CD4-positive, alpha-beta memory T cell (primary cell): ENCODE results near the gene VILL. TPM values are rescaled to one million over a fixed set of nuclear protein-coding genes. Genes with fewer than 3 reads are reported as not detected.
A peak's percentile ranks its signal among the peaks of the same experiment; 100 is the strongest.

Experiments
- CTCF ChIA-PET: fragments of 350-600 bp; sonication (Branson Sonifier 250); formaldehyde crosslinking; loops from one replicate; lab custom pipeline; 2021; ENCODE audit warnings: inconsistent platforms; ENCODE audit not compliant: partially characterized antibody; lab: Charles Lee
- POLR2A ChIA-PET: fragments of 350-600 bp; sonication (Branson Sonifier 250); formaldehyde crosslinking; loops from one replicate; lab custom pipeline; 2021; ENCODE audit not compliant: partially characterized antibody; lab: Charles Lee
- DNase-seq, 5 donors: peaks; one replicate each; pipeline versions ENCODE4 v3.0.0 to v3.0.0-alpha.2; 2020 to 2022; ENCODE audit warnings: mixed read lengths in 1 of 5
- H3K27ac ChIP-seq: one replicate; pipeline ENCODE4 v1.7.0; 2013; ENCODE audit warnings: low read depth, low read length
- H3K27me3 ChIP-seq: 2 replicates; pipeline ENCODE4 v1.7.0; 2013; ENCODE audit warnings: mild to moderate bottlenecking, low read length, moderate library complexity; ENCODE audit not compliant: insufficient read depth
- H3K36me3 ChIP-seq: 2 replicates; pipeline ENCODE4 v1.7.0; 2013; ENCODE audit warnings: mild to moderate bottlenecking, low read length, moderate library complexity; ENCODE audit not compliant: insufficient read depth
- H3K4me1 ChIP-seq: 2 replicates; pipeline ENCODE4 v1.7.0; 2013; ENCODE audit warnings: mild to moderate bottlenecking, low read length, moderate library complexity; ENCODE audit not compliant: insufficient read depth
- H3K4me3 ChIP-seq, 2 donors: one replicate each; pipeline ENCODE4 v1.7.0; 2013; ENCODE audit warnings: low read length in 2 of 2, mild to moderate bottlenecking in 1 of 2
- H3K9me3 ChIP-seq, 2 donors: one replicate each; pipeline ENCODE4 v1.7.0; 2013; ENCODE audit warnings: low read length in 2 of 2, control low read depth in 1 of 2; ENCODE audit not compliant: control insufficient read depth in 1 of 2
- H3K27ac Mint-ChIP-seq, 7 donors: one replicate each; pipeline ENCODE4 v1.8.0; 2020 to 2021; ENCODE audit warnings: mixed read lengths in 7 of 7, mild to moderate bottlenecking in 6 of 7, inconsistent platforms in 3 of 7, moderate library complexity in 3 of 7
- H3K27me3 Mint-ChIP-seq, 2 donors: one replicate each; pipeline ENCODE4 v1.8.0; 2020 to 2021; ENCODE audit warnings: mixed read lengths in 2 of 2
- H3K36me3 Mint-ChIP-seq, 2 donors: one replicate each; pipeline ENCODE4 v1.8.0; 2020 to 2021; ENCODE audit warnings: mixed read lengths in 2 of 2, inconsistent platforms in 1 of 2, mild to moderate bottlenecking in 1 of 2
- H3K4me1 Mint-ChIP-seq, 4 donors: one replicate each; pipeline ENCODE4 v1.8.0; 2020 to 2021; ENCODE audit warnings: mixed read lengths in 4 of 4, mild to moderate bottlenecking in 1 of 4
- H3K4me3 Mint-ChIP-seq, 8 donors: one replicate each; pipeline ENCODE4 v1.8.0; 2020 to 2021; ENCODE audit warnings: mixed read lengths in 8 of 8, mild to moderate bottlenecking in 7 of 8, moderate library complexity in 6 of 8, inconsistent platforms in 3 of 8
- H3K9me3 Mint-ChIP-seq, 8 donors: one replicate each; pipeline ENCODE4 v1.8.0; 2020 to 2021; ENCODE audit warnings: mixed read lengths in 8 of 8, mild to moderate bottlenecking in 5 of 8, inconsistent platforms in 3 of 8, moderate library complexity in 1 of 8
- intact Hi-C: fragments of 100-400 bp; cut with micrococcal nuclease; formaldehyde crosslinking; loops from one replicate; pipeline ENCODE4 v1.15.1; 2023
- polyA plus RNA-seq, 2 donors: library from polyadenylated mRNA; unstranded; fragments of 300-500 nt; fragmentation: Illumina TruSeq; gene quantifications; one replicate each; pipeline ENCODE4 v1.2.3, GENCODE V29; 2021
- total RNA-seq, 2 experiments: library from RNA; stranded (reverse); gene quantifications; one replicate each; pipeline ENCODE4 v1.2.3, GENCODE V29; 2021

VILL gene
- total and polyA plus RNA-seq, 4 experiments from 2014 or later, result 13.4 to 43.4 (median 29.8) TPM

DNA sequence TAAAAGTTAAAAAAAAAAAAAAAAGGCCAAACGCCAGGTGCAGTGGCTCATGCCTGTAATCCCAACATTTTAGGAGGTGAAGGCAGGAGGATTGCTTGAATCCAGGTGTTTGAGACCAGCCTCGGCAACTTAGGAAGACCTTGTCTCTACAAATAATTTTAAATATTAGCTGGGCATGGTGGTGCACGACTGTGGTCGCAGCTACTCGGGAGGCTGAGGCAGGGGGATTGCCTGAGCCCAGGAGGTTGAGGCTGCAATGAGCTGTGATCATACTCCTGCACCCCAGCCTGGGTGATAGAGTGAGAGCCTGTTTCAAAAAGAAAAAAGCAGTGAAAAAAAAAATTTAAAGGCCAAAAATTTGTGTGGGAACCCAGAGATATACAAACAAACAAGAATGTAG is 45.7 kb downstream of the VILL start:
- Histone ChIP-seq H3K36me3 (no peaks in the 10 kb centered on the region), H3K4me1 (peaks cover 50% of the 10 kb centered on the region), H3K9me3 (no peaks in the 10 kb centered on the region), H3K27me3 (no peaks in the 10 kb centered on the region), H3K27ac (no peak overlapping the region), H3K4me3 (no peak overlapping the region)
- peak overlapping the region in 6 of 7 donors; percentile 66 to 99 (median 94) for H3K27ac Mint-ChIP-seq
- peaks cover 0 to 2% (median 0%) of the 10 kb centered on the region in 8 donors for H3K9me3 Mint-ChIP-seq
- peaks cover 29 to 57% (median 41%) of the 10 kb centered on the region in 4 donors for H3K4me1 Mint-ChIP-seq
- no peaks in the 10 kb centered on the region for H3K27me3 Mint-ChIP-seq
- POLR2A ChIA-PET, result no interaction called here
- intact Hi-C loops, result no loop called here
- peaks cover 2 to 3% of the 10 kb centered on the region in 2 donors for H3K36me3 Mint-ChIP-seq
- DNase-seq, result no peak
- no peak overlapping the region for H3K4me3 Mint-ChIP-seq
- CTCF ChIA-PET, result interaction anchor here (0.9 to 1.3 kb wide), 2 partner anchors 33 to 58 kb away, joined by 3 read pairs; no protein-coding TSS in a partner anchor

DNA sequence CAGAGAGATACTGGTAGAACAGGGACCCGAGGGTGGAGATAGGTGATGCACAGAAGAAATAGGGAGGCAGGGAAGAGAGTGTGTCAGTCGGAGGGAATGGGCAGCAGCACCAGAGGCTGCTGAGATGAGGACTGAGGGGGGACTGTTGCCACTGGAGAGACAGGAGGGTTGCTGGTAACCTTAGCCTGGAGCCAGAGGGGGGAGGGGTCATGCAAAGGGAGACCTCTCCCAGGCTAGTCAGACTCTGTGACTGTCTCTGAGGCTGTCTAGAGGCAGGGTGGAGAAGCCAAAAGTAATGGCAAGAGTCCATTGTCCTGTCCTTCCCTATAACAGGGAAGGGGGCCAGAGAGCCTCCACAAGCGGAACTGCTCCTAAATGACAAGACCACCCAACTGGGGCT is 46.3 kb downstream of the VILL start:
- peak overlapping the region in 1 of 8 donors; percentile 32 for H3K4me3 Mint-ChIP-seq
- peaks cover 2 to 3% of the 10 kb centered on the region in 2 donors for H3K36me3 Mint-ChIP-seq
- Histone ChIP-seq H3K4me1 (peaks cover 43% of the 10 kb centered on the region), H3K36me3 (no peaks in the 10 kb centered on the region), H3K27me3 (no peaks in the 10 kb centered on the region), H3K4me3 (no peak overlapping the region), H3K9me3 (no peaks in the 10 kb centered on the region), H3K27ac (peak overlapping the region; percentile 85)
- H3K27ac Mint-ChIP-seq, result peak overlapping the region; percentile 90 to 99 (median 97)
- H3K9me3 Mint-ChIP-seq, result peaks cover 0 to 2% (median 0%) of the 10 kb centered on the region in 8 donors
- H3K4me1 Mint-ChIP-seq, result peaks cover 24 to 51% (median 35%) of the 10 kb centered on the region in 4 donors
- intact Hi-C loops, result no loop called here
- ChIA-PET CTCF (interaction anchor here (0.9 to 1.3 kb wide), 3 partner anchors 33 to 62 kb away, joined by 3 to 4 read pairs (median 3); no protein-coding TSS in a partner anchor), POLR2A (interaction anchor here (3.7 kb wide), 1 partner anchor 128 kb away, joined by 22 read pairs; the partner anchor contains the start of gene OXSR1)
- DNase-seq, result no peak
- no peaks in the 10 kb centered on the region for H3K27me3 Mint-ChIP-seq

DNA sequence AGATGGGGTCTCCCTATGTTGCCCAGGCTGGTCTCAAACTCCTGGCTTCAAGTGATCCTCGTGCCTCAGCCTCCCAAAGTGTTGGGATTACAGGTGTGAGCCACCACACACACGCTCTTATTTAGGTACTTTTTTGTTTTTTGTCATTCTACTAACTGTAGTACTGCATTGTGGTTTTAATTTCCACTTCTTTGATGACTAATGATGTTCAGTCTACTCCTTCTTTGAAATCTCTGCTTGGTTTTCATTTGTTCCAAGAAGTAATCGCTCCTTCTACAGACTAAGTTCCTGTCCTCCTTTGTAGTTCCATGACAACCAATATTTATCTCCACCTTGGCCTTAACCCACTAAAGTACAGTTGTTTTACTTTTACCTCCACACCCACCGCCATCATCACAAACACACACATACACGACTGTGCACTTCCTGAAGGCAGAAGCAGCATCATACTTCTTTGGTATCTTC is 47.9 kb downstream of the VILL start:
- peaks cover 0 to 2% (median 0%) of the 10 kb centered on the region in 8 donors for H3K9me3 Mint-ChIP-seq
- Histone ChIP-seq H3K36me3 (no peaks in the 10 kb centered on the region), H3K9me3 (no peaks in the 10 kb centered on the region), H3K27ac (peak overlapping the region; percentile 85), H3K4me3 (peak overlapping the region in 1 of 2 donors; percentile 78), H3K27me3 (no peaks in the 10 kb centered on the region), H3K4me1 (peaks cover 38% of the 10 kb centered on the region)
- peaks cover 24 to 47% (median 32%) of the 10 kb centered on the region in 4 donors for H3K4me1 Mint-ChIP-seq
- peak in 4 of 5 donors; percentile 76 to 88 (median 84) for DNase-seq
- intact Hi-C loops, result no loop called here
- no peaks in the 10 kb centered on the region for H3K27me3 Mint-ChIP-seq
- peaks cover 2 to 8% of the 10 kb centered on the region in 2 donors for H3K36me3 Mint-ChIP-seq
- H3K4me3 Mint-ChIP-seq, result peak overlapping the region; percentile 57 to 94 (median 85)
- ChIA-PET POLR2A (interaction anchor here (1.0 to 3.7 kb wide), 9 partner anchors 18 to 126 kb away, joined by 4 to 48 read pairs (median 7); partner anchors contain the start of genes ACAA1, MYD88 and OXSR1), CTCF (interaction anchor here (0.8 to 4.3 kb wide), 14 partner anchors 9 to 482 kb away, joined by 3 to 66 read pairs (median 5); partner anchors contain the start of genes ACAA1, PLCD1 and XYLB)
- H3K27ac Mint-ChIP-seq, result peak overlapping the region; percentile 90 to 99 (median 97)

DNA sequence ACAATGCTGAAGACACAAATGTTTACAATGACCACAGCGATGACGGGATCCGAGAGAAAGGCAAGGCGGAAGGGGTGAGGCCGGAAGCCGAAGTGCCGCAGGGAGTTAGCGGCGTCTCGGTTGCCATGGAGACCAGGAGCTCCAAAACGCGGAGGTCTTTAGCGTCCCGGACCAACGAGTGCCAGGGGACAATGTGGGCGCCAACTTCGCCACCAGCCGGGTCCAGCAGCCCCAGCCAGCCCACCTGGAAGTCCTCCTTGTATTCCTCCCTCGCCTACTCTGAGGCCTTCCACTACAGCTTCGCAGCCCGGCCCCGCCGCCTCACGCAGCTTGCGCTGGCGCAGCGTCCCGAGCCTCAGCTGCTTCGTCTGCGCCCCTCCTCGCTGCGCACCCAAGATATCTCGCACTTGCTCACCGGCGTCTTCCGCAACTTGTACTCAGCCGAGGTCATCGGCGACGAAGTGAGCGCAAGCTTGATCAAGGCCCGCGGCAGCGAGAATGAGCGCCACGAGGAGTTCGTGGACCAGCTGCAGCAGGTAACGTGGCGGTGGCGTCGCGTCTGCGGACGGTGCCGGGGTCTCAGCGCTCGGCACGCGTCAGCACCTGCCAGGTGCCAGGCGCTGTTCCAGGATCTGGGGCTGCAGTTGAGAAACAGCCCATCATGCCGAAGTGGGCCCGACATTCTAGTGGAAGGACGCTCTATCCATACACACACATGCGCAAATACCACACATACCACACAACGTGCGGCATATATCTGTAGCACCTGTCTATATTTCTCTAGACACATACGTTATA is 48.7 kb downstream of the VILL start, which contains the start of gene DLEC1:
Gene DLEC1, plus strand, starts transcription at position 108 of the 798 bp plus-strand sequence. Its CDS starts 18 bp downstream, at position 126.
- H3K9me3 Mint-ChIP-seq, result peaks cover 0 to 2% (median 0%) of the 10 kb centered on the region in 8 donors
- H3K4me3 ChIP-seq, result peak within 1 kb of the TSS; percentile 44 to 78
- H3K27ac ChIP-seq, result peak within 1 kb of the TSS; percentile 85
- peak; percentile 88 to 93 (median 91) for DNase-seq
- peaks cover 23 to 45% (median 32%) of the 10 kb centered on the region in 4 donors for H3K4me1 Mint-ChIP-seq
- H3K36me3 Mint-ChIP-seq, result peaks cover 2 to 8% of the 10 kb centered on the region in 2 donors
- ChIA-PET CTCF (interaction anchor here (0.7 to 4.3 kb wide), 17 partner anchors 9 to 481 kb away, joined by 3 to 66 read pairs (median 4); partner anchors contain the start of genes ACAA1, PLCD1 and XYLB), POLR2A (interaction anchor here (0.9 to 3.7 kb wide), 12 partner anchors 19 to 180 kb away, joined by 3 to 48 read pairs (median 7); partner anchors contain the start of genes ACAA1, MYD88 and OXSR1)
- H3K36me3 ChIP-seq, result no peaks in the 10 kb centered on the region
- intact Hi-C loops, result loop anchor here (1.0 kb wide), 2 partner anchors 45 to 126 kb away; partner anchors contain the start of gene OXSR1
- no peaks in the 10 kb centered on the region for H3K27me3 ChIP-seq
- peaks cover 38% of the 10 kb centered on the region for H3K4me1 ChIP-seq
- H3K9me3 ChIP-seq, result no peaks in the 10 kb centered on the region
- peak within 1 kb of the TSS; percentile 90 to 99 (median 97) for H3K27ac Mint-ChIP-seq
- peak within 1 kb of the TSS; percentile 57 to 94 (median 85) for H3K4me3 Mint-ChIP-seq
- no peaks in the 10 kb centered on the region for H3K27me3 Mint-ChIP-seq

DNA sequence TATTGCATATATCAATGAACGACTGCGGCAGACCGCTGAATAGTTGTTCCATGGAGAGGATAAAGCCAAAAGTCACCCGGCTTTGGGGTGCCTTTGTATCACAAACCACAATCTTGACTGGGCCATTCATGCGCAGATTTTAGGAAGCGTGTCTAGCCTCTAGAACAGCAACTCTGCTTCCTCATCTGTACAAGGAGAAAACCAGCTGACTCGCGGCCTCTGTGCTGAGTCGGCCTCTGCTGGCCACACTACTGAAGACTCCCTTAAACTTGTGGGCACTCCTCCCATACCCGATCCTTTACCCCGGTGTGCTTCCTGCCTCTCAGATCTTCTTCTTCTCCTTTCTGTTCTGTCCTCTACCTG is 49.3 kb downstream of the VILL start:
- Mint-ChIP-seq H3K9me3 (peaks cover 0 to 2% (median 0%) of the 10 kb centered on the region in 8 donors), H3K4me3 (peak overlapping the region; percentile 57 to 94 (median 85))

DNA sequence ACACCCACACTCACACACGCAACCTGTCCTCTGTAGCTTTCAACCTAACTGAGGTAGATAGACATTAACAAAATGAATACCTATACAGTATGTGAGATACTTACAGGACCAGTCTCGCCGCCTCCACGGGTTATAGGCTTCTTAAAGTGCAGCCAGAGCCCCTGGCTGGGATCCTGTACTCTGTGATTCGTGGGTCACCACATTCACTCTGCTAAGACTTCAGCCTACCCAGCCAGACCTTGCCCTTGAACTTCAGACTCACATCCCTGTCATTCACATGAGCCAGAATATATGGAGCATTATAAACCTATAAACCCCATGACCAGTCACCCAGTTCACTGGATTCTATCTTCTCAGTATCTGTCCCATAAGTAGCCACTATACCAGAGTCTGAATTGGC is 49.8 kb downstream of the VILL start:
- H3K4me3 Mint-ChIP-seq, result peak overlapping the region; percentile 57 to 94 (median 85)
- DNase-seq, result no peak
- H3K27me3 Mint-ChIP-seq, result no peaks in the 10 kb centered on the region
- H3K27ac ChIP-seq, result peak overlapping the region; percentile 85
- peak overlapping the region; percentile 44 to 78 for H3K4me3 ChIP-seq
- H3K4me1 Mint-ChIP-seq, result peaks cover 24 to 39% (median 32%) of the 10 kb centered on the region in 4 donors
- peaks cover 38% of the 10 kb centered on the region for H3K4me1 ChIP-seq
- H3K9me3 ChIP-seq, result no peaks in the 10 kb centered on the region
- no peaks in the 10 kb centered on the region for H3K36me3 ChIP-seq
- H3K27me3 ChIP-seq, result no peaks in the 10 kb centered on the region
- H3K9me3 Mint-ChIP-seq, result peaks cover 0 to 2% (median 0%) of the 10 kb centered on the region in 8 donors
- ChIA-PET CTCF (interaction anchor here (0.9 to 4.3 kb wide), 9 partner anchors 9 to 184 kb away, joined by 3 to 66 read pairs (median 3); partner anchors contain the start of genes ACAA1 and OXSR1), POLR2A (interaction anchor here (0.6 to 3.7 kb wide), 10 partner anchors 35 to 1338 kb away, joined by 3 to 48 read pairs (median 6); partner anchors contain the start of genes ACAA1, MYD88 and OXSR1)
- peak overlapping the region; percentile 90 to 99 (median 97) for H3K27ac Mint-ChIP-seq
- intact Hi-C loops, result loop anchor here (1.0 kb wide), 2 partner anchors 36 to 66 kb away; no protein-coding TSS in a partner anchor
- peaks cover 2 to 8% of the 10 kb centered on the region in 2 donors for H3K36me3 Mint-ChIP-seq

More for the DNA sequence above, 49.3 kb downstream of the VILL start:
- Histone ChIP-seq H3K4me1 (peaks cover 38% of the 10 kb centered on the region), H3K36me3 (no peaks in the 10 kb centered on the region), H3K27me3 (no peaks in the 10 kb centered on the region), H3K4me3 (peak overlapping the region; percentile 44 to 78), H3K27ac (peak overlapping the region; percentile 85), H3K9me3 (no peaks in the 10 kb centered on the region)
- ChIA-PET POLR2A (interaction anchor here (0.6 to 3.7 kb wide), 11 partner anchors 20 to 181 kb away, joined by 3 to 48 read pairs (median 7); partner anchors contain the start of genes ACAA1, MYD88 and OXSR1), CTCF (interaction anchor here (0.9 to 4.3 kb wide), 15 partner anchors 9 to 481 kb away, joined by 3 to 66 read pairs (median 4); partner anchors contain the start of genes ACAA1, PLCD1 and XYLB)
- Mint-ChIP-seq H3K27me3 (no peaks in the 10 kb centered on the region), H3K36me3 (peaks cover 2 to 8% of the 10 kb centered on the region in 2 donors), H3K27ac (peak overlapping the region; percentile 90 to 99 (median 97)), H3K4me1 (peaks cover 24 to 39% (median 33%) of the 10 kb centered on the region in 4 donors)
- peak; percentile 65 to 85 (median 68) for DNase-seq
- intact Hi-C loops, result loop anchor here (1.0 kb wide), 4 partner anchors 36 to 125 kb away; partner anchors contain the start of gene OXSR1
